HG02884 (cell line): ENCODE data around the gene FMOD.

Source experiments
- ATAC-seq: cut with Tn5 transposase; IDR thresholded peaks from one replicate; pipeline ENCODE4 v1.9.1; 2021; ENCODE audit warnings: mild to moderate bottlenecking, moderate library complexity; ENCODE audit not compliant: unreplicated experiment

Gene FMOD

DNA sequence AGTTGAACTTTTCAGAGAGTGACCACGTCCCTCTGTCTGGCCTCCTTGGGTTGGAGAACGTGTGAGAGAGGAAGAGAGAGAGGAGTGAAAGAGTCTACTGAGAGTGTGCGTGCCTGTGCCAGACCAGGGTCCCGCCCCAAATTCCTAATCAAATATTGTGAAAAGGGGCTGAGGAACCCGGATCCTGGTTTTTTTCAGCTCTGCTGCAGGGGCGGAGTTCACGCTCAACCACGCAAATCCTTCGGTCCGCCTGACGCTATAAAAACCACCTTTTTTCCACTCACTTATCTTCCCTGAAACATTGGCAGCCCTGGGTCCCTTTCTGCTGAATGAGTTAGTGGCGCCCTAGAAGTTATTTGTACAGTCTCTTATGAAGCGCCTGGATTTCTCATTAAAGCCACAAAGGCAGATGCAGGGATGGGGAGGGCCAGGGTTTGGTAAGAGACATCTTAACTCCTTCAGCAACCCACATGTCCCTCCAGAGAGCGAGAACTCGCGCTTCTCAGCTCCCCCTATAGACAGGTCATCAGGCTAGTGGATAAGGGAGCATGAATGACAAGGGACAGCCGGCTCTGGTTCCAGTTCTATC, at the start of gene FMOD:
TSS of gene FMOD (minus strand) at position 86 of the 589 bp plus-strand sequence. CDS start 2,852 bp downstream, outside the sequence.
- ATAC-seq: no peak

DNA sequence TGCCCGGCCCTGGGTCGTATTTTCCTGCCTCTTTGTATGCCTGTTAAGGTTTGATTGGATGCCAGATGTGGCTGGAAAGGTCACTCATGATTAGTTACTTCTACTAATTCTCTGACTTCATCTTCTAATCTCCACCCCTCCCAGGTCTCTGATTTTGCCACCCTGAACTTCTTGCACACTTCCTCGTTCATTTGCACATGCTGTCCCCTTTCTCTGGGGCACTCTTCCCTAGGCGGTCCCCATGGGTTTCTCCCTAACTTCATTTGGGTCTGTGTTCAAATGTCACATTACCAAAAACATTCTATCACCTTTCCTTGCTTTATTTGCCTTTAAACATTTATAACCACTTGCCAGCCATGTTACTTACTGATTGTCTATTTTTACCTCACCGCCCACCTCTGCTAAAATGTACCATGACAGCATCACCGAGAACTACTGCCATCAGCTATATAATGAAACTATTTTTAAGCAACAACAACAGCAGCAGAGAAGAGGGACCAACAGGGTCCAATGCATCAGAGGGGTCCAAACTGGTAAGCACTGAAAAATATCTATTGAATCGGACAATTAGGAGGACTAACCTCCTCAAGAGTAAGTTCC, 45.8 kb upstream of the FMOD start:
- no peak for ATAC-seq

DNA sequence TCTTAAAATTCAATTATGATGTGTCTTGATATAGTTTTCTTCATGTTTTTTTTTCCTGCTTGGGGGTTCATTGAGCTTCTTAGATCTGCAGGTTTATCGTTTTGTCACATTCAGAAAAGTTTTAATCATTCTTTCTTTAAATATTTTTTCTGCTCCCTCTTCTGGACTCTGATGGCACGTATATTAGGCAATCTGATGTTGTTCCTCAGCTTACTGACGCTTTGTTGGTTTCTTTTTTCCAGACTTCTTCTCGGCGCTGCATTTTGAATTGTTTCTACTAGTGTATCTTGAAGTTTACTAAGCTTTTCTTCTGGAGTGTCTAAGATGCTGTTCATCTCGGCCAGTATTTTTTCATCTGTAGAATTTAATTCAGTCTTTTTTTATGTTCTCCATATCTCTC, 44.8 kb upstream of the FMOD start:
- ATAC-seq: no peak

DNA sequence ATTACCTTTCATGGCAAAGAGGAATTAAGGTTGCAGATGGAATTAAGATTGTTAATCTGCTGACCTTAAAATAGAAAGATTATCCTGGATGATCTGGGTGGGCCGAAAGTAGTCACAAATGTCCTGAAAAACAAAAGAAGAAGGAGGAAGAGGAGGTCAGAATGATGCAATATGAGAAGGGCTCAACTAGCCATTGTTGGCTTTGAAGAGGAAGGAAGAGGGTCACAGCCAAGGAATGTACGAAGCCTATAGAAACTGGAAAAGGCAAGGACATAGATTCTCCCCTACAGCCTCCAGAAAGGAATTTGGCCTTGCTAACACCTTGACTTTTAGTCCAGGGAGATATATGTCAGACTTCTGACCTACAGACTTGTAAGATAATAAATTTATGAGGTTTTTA, 39.4 kb upstream of the FMOD start:
- ATAC-seq: no peak

DNA sequence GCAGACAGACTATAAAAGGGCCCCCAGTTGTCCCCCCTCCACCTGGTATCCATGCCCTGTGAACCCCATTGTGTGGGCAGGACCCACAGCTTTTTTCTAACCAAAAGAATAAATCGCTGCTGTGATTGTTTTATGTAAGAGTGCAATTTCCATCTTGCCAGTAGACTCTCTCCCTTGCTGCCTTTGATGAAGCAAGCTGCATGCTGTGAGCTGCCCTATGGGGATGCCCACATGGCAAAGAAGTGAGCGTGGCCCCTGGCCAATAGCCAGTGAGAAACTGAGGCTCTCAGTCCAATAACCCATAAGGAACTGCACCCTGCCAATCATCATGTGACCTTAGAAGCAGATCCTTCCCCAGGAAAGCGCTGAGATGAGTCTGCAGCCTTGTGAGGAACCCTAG, 37.8 kb upstream of the FMOD start:
- ATAC-seq: no peak

DNA sequence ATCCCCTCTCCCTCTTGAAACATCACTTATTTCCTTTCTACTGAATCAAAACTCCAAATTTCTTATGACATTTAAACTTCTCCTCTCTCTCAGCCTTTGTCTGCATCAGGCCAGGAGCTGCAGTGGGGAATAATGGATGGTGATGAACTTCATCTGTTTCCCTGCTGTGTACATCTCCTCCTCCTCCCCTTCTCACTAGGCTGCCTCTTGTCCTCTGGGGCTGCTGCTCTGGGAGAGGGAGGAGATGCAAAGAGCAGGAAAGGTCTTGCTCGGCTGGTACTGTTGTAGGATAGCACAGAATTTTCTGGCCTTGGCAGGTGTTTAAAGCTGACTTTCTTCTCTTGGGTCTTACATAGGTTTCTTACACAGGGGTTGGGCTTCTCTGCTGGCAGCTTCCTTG, 31.1 kb upstream of the FMOD start:
- ATAC-seq: no peak

DNA sequence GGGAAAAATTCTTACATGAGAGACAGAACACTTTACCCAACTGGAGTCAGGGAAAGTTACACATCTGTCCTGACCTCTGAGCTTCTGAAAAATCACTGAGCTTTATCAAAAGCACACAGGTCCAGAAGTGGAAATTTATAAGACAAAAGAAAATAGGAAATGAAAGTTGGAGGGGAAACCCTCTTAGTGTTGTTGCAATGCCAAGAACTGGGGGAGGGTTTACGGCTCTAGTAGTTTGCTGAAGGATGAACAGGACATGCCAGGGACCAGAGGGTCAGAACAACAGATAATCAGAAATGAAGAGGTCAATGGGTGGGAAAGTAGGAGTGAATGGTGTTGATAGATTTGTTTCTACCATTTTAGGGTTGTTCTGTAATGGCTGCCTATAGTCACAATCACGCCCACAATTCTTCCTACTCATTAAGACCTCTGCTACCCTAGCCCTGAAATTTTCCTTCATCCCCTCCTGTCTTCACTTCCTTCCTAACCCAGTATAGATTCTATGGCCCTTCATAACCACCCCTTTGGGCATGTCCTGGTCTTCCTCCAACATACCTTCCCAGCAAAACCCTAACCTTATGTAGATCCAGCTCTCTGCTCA, 30.3 kb upstream of the FMOD start:
- peak; percentile 72 for ATAC-seq

- peak; percentile 56 for ATAC-seq
These were observed 29.7 kb upstream of the FMOD start for GRCh38 chr1:203380420-203381150.

- no peak for ATAC-seq
These were observed 28.9 kb upstream of the FMOD start for GRCh38 chr1:203379825-203380224.

GRCh38 chr1:203378556-203379245, 27.8 kb upstream of the FMOD start:
- ATAC-seq: no peak

- ATAC-seq: no peak
These were observed 23.1 kb upstream of the FMOD start for GRCh38 chr1:203373991-203374390.

- ATAC-seq: no peak
These were observed 22.1 kb upstream of the FMOD start for GRCh38 chr1:203373002-203373401.

- ATAC-seq: no peak
These were observed 20.4 kb upstream of the FMOD start for GRCh38 chr1:203371288-203371687.

- ATAC-seq: no peak
These were observed 18.7 kb upstream of the FMOD start for GRCh38 chr1:203369666-203370065.

- ATAC-seq: no peak
These were observed 17.9 kb upstream of the FMOD start for GRCh38 chr1:203368624-203369451.

DNA sequence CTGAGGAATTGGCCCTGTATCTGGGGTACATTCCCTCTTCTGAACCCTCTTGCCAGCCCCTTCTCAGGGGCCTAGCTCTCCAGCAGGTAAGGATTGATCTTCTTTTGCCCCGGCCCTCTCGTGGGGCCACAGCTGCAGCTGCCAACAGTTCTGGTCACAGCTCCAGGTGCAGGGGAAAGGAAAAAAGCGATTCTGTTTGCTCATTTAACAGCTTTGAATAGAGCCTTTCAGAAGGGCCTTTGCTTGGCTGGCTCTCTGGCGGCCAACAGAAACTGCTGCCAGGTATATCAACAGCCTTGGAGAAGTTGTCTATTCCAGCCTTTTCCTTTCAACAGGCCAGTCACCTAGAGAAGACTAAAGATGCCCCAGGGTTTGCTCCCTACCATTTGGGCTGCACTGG, 16.1 kb upstream of the FMOD start:
- ATAC-seq: no peak

DNA sequence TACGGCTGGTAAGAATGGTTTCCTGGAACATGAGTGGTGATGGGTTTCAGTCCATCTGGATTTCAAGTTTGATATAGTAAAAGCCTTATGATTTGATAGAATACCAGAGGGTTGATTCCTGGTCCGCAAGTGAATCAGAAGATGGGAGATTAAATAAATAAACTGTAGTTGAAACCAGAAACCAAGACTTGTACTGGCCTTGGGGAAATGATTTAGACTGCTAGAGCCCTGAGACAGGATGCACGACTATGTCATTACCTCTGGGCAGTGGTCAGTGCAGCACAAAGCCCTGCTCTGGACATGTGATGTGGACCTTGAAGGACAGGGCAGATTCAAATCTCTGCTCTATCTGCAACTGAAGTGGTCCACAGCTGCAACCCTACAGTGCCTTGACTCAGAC, 15.6 kb upstream of the FMOD start:
- no peak for ATAC-seq

DNA sequence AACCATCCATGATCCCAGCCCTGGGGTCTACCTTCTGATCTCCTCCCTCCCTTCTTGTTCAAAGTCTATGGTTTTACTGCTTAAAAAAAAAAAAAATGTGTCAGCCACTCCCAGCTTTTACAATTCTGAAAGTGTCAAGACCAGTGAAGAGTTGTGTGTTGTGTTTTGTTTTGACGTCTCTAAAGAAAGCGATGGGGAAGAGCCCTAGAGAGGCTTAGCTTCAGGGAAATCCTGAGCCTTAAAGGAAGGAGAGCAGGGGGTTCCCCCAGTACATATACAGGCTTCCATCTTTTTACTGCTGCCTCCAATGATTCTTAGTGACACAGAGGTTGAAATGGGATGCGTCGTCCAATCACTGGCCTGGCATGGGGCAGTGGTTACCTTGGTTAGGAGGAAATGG, 13.9 kb upstream of the FMOD start:
- ATAC-seq: no peak

DNA sequence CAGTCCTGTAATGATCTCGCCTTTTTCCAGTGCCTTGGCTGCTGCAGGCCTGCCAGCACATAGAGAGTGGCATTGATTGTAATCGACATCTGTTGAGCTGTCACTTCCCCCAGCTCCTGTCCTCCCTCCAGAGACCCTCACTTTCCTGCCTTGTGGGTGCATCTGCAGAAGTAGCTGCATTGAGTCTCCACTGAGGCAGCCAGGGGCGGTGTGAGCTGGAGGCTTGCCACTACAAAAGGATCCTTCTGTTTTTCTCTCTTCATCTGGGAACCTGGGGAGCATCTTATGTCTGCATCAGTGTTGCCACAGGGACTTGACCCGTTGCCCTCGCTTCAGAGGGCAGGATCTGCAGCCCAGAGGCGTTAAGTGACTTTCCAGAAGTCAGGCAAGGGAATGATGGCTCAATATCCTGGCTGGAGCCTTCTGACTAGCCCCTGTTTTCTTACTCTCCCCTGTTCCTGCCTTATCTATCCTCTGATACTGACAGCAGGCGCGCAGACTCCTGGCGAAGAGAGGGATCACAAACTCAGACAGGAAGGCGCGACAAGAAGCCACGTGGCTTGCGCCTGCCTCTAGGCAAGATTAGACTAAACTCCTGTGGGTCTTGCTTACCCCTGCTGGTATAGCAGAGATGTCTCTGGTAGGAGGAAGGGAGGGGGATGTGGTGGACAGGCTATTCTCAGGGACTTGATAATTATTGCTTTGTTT, 13.3 kb upstream of the FMOD start:
- no peak for ATAC-seq

DNA sequence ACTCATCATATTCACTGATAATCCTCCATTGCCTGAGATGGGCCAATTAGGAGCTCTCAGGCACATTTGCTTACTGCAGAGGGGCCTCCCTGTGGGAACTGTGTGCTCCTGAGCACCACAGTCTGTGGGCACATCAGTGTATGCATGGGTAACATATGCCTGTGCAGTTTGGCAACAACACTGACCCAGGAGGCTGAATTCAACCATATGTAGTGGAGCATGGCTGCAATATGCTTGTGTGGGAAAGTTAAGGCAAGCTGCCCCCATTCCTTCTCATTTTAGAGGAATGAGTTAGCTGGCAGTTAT, 11.8 kb upstream of the FMOD start:
- ATAC-seq: no peak
